NCI-H2107 (cell line): ENCODE results near the gene VTI1A.

ENCODE experiments used
- DNase-seq: peaks from one replicate; lab custom pipeline; 2025; lab: John Stamatoyannopoulos, UW

Gene VTI1A

DNA sequence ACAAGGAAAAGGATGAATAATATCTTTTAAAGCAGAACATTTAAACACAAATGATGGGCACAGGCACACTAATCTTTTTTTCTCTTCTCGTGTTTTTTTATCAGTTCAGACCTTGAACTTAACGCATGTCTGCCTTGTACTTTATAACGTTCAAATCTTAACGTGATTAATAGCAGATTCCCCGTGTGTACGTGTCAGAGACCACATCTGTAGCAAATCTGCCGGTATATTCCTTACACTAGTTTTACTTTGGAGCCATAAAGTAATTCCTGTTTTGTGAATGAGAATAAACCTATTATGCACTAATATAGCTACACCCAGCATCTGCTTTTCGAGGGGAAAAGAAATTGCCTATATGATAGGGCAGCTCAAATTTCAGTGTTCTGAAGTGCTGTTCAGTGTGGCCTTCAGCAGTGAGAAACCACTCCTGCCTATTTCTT, 337.0 kb downstream of the VTI1A start:
- DNase-seq, result no peak

DNA sequence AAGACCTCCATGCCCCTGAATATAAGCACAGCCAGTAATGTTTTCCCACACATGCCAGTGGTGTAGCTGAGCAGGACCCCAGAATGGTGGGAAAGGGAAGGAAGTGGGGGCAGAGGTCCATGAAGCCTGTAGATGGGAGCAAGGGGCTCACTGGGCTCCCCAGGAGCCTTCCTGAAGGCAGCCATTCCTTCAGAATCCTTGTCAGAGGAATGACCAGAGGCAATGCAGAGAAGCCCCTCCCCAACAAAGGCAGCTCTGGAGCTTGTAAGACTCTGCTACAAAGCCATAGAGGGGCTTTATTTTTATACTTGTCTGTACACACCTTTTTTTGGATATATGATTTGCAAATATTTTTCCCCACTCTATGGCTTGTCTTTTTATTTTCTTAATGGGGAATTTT, 338.1 kb downstream of the VTI1A start:
- DNase-seq, result no peak

DNA sequence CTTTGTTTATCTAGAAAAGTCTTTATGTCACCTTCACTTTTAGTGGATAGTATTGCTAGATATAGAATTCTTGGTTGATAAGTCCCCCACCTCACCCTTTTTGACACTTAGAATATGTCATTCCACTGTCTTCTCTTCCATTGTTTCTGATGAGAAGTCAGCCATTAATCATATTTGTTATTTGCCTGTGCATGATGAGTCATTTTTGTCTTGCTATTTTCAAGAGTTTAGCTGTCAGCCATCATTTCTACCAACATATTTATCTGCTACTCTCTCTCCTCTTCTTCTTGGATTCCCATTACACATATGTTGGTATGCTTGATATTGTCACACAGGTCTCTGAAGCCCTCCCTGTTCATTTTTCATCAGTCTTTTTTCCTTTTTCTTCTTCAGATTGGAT, 342.2 kb downstream of the VTI1A start:
- no peak for DNase-seq

DNA sequence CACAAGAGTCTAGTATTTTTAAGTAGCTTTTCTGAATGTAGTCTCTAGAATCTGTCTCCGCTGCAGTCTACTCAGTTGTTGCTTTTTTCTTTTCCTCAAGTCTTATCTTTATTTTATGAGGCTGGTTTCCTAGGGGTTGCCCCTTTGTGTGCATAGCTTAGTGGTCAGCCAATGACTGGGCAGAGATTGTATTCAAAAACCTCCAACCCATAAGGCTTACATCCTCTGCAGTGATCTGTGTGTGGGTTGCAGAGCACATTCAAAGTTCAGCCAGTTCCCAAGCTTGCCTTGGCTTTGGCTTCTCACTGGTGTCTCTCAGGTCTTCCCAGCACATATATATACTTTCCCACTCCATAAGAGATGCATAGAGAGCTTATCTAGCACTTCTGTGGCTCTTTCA, 343.0 kb downstream of the VTI1A start:
- DNase-seq, result no peak

DNA sequence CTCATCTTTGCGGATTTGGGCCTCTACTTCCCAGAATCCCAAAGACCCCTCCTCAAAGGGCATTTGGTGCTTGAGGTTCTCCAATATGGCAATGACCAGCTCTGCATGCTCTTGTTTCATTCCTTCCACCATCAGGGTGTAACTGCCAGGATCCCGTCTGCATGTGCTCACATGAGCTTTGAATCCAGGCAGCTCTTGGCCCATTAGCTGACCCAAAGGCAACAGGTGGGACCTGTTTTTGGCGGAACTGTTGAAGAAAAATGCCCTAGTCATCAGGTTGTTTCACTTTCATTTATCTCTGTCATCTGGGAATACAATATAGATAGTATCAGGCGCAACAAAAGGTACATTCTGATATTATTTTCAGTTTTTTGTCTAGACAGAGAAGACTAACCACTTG, 343.9 kb downstream of the VTI1A start:
- no peak for DNase-seq

DNA sequence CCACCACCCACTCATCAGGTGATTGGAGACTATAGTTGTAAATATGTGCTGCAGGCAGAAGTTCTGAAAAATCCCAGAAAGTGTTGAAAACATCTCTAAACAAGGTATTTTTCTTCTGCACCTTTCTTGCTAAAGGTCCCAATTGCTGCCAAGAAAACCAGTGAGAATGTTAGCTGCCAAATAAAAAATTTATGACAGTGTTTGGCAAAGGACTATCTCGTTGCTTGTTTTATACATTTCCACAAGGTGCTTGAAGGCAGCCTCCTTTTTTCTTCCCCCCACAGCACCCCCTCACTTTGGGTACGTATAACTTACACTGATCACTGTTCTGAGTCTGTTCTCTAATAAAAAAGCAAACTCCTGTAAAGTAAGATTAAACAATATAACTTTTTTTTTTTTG, 344.4 kb downstream of the VTI1A start:
- DNase-seq, result no peak

DNA sequence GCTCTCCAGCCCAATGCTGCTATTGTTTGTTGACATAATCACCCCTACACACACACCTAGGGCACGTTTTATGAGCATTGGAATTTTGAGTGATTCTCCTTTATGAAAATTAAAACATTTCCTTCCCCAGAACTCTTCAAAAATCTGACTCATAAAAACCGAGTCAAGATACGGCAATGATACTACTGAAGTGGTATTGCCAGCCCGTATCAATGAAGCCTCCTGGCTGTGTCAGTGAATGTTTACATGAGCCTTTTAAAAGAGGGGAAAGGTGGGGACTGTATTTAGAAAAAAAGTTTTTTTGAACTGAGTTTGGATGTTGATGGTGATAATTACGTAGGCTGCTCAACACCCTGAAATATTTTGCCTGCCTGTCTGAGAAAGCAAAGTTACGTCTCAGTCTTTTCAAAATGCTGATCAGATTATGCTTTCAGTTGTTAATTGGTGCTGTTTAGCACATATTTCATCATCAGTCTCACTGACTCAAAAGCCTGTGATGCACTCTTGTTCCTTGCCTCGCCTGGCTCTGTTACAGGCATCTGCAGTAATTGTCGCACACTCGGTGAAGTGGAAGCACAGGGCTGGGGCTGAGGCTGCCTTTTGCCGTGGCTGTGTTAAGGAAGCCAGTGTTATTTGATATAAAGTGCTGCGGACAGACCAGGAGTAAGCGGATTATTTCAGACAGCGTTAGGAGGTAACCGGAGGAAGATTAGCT, 345.6 kb downstream of the VTI1A start:
- DNase-seq, result peak; percentile 19

DNA sequence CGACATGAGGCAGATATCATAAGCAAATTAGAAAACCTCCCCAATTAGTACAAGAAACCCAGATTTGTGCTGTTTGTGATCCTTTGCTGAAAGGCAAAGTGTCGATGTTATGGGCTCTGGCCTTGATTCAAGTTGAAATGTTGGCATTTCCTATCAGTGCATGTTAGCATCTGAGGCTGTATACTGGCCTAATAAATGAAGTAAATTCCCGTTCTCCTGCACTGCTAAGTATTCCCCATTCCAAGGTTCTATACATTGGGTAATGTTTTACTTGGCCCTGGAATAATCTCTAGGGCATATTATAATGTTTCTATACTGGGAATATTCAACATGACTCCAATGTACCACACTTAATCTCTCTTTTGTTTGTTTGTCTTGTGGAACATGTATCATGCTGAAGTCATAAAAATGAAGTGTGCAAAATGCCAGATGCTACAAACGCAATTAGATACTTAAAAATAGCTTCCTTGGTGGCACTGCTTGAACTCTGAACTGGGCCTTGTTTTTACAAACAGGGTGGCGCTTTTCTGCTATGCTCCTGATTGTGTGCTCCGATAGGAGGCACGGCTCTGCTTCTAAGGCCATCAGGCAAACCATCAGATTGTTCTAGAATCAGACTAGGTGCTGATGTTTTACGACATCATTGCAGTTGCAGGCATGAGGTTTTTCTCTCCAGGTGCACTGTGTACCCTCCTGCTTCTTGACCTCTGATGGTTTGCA, 346.3 kb downstream of the VTI1A start:
- no peak for DNase-seq

DNA sequence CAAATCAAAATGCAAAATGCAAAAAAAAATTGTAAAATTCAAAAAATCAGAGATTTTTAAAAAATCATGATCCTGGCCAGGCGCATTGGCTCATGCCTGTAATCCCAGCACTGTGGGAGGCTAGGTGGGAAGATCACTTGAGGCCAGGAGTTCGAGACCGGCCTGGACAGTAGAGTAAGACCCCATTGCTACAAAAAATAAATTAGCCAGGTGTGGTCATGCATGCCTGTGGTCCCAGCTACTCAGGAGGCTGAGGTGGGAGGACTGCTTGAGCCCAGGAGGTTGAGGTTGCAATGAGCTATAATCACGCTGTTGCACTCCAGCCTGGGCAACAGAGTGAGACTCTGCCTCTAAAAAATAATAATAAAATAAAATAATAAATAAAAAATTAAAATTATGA, 347.2 kb downstream of the VTI1A start:
- no peak for DNase-seq

DNA sequence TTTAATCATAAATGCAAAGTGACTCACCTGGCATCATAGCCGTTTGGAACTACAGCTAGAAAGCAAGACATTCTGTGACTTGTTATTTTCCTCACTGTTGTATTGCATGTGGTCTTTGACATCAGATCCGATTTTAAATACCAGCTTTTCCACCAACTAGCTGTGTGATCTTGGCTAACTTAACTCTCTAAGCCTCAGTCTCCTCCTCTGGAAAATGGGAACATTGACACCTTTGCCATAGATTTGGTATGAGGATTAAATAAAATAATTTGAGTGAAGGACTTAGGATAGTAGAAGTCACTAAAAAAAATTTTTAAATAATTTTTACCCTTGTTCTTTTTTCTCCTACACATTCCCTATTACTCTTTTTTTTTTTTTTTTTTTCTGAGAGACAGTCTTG, 348.1 kb downstream of the VTI1A start:
- no peak for DNase-seq

DNA sequence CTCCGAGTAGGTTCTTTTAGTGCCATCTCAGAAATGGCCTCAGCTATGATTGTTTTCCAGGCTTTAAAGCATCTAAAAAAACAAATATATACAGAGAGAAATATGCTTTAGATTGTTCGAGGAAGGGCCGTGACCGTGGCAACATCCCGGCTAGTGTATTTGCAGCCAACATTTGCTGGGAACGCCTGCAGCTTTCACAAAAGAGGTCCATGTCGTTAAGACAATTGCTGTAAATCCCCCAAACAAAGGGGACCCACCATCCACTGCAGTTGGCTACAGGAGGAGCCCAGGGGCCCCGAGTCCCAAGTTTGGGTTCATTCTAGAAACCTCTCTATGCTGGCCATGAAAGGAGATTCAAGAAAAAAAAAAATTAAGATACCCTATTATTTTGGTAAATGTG, 350.2 kb downstream of the VTI1A start:
- DNase-seq, result no peak

DNA sequence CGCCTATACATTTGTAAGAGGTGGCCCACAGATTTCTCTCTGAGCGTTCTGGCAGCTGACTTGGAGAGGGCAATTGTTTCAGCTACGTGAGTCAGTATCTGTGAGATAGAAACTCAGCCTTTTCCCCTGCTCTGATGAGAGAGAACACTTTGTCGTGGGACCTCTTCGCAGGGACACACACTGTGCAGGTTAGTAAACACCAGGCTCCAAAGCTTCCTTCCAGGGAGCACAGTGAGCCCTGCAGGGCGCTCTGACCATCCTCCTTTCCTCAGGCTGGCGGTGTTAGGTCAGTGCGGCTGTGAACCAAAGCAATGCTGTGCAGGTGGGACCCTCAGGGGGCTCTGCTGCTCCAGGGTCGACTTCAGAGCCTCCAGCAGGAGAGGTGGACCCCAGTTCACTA, 350.8 kb downstream of the VTI1A start:
- DNase-seq, result no peak

DNA sequence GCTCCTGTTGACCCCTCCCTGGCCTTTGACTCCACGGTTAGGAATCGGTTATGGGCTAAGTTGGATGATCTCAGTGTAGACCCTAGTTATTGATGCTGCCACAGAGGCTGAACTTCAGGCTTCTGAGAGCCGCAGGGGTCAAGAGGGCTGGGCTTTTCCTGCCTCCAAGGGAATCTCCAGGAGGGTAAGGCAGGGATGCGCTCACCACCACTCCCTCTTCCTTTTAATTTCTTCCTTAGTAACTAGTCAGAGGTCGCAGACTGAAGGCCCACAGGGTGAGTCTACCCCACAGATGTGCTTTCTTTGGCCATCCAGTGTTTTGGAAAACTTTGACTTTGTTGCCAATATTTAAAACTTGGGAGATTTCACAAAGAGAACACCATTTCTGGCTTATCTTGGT, 352.0 kb downstream of the VTI1A start:
- no peak for DNase-seq

DNA sequence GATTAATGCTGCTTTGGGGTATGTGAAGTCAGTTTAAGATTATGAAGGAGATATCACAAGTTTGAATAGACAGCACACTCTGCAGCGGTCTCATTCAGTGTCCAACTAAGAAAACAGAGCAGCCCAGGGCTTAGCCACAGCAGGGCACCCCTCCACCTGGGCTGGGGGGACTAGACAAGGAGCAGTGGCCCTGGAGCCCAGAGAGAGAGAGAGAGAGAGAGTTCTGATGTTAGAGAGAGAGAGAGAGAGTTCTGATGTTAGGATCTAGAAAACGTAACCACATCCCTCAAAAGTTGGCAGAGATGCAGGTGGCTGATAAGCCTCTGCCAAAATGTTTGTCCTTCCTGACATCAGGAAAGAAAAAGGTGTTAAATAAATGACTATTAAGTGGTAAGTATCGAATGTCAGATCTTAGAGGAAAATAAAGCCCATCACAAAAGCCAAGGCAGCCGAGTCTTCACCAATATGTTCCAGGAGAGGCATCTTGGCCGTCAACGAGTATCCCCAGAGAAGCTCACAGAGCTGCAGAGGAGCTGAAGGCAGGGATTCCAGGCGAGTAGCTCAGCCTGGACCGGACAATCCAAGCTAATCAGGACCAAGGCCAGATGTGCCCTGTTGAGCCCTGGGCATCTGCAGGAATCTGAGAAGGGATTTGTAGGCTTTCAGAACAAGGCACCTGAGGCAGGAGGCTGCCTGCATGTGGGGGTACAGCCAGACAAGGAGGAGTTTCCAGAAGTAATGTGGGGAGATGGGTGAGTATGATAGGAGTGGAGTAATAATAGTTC, 352.9 kb downstream of the VTI1A start:
- DNase-seq, result no peak

DNA sequence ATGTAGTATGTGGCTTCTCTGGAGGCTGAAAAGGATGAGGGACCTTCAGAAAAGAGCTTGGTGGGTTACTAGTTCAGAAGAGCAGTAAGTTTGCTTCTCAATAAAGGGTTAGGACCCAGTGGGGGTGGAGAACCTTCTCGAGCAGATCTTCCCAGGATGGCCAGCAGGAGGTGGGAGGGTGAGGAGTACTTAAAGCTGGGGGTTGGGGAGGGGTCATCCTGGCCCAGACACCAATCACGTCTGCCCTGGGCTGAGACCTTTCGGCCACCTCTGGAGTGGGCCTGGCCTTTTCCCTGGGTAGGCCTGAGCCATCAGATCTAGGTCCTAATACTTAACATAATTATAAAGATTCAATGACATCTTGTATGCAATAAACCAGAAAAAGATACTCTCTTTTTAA, 354.0 kb downstream of the VTI1A start:
- no peak for DNase-seq

DNA sequence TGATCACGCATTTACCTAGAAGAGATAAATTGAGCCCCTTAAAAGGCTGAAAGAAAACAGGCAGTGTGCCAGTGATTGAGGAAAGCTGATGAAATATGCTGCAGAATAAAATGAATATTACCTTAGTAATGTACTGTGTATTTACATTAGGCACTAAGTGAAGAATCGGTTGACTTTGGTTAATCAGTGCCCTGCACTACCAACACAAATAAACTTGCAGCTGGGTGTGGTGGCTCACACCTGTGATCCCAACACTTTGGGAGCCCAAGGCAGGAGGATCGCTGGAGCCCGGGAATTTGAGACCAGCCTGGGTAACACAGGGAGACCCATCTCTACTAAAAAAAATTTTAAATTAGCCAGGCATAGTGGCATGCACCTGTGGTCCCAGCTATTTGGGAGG, 354.7 kb downstream of the VTI1A start:
- no peak for DNase-seq

DNA sequence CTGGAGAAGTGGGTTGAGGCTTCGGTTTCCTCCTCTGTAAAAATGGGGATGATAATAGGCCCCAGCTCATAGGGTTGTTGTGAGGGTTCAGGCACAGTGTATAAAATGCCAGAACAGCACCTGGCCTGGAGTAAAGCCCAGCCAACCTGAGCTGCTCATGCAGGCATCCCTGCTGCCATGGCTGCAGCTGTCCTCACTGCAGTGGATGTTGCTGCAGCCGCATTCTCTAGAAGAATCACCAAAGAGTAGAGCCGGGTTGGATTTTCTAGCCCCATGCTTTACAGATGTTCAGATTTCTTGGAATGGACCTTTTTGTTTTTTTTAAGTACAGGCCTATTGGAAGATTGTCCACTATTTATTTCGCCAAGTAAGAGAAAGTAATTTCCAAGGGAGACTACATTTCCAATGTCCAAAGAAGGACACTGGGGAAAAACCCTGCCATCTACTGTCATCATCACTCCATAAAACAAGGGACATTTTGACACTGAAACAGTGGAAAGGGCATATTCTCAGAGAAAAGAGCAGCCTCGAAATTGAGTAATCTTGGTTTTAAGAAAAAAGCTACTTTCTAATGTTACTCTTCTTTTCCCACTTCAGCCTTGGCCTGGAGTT, 355.5 kb downstream of the VTI1A start:
- no peak for DNase-seq

DNA sequence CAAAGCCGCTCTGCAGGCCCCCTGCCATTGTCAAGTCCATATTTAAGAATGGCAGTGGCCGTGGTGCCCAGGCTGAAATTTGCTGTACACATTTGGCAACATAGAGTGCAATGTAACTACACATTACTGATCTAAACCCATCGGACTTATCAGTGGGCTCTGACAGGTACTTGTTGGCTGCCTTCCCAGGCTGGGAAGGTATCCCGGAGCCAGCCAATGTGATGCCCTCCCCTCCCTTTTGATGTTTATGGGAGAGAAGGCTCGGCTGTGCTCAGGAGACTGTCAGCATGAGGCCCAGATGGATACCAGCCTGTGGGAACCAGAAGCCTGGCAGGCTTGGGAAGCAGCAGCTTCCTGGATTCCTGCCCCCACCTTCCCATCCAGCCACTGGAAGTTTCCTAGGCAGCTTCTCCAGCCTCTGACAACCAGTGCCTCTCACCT, 357.0 kb downstream of the VTI1A start:
- no peak for DNase-seq

DNA sequence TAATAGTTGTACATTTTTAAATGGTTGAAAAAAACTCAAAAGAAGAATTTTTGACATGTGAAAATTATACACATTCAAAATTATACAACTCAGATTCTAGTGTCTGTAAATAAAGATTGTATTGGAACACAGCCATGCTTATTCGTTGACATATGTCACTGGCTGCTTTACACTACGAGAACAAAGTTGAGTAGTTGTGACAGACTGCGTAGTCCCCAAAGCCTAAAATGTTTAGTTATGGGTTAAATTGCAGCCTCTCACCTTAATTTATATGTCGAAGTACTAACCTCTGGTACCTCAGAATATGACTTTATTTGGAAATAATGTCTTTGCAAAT, 358.2 kb downstream of the VTI1A start:
- DNase-seq, result no peak

DNA sequence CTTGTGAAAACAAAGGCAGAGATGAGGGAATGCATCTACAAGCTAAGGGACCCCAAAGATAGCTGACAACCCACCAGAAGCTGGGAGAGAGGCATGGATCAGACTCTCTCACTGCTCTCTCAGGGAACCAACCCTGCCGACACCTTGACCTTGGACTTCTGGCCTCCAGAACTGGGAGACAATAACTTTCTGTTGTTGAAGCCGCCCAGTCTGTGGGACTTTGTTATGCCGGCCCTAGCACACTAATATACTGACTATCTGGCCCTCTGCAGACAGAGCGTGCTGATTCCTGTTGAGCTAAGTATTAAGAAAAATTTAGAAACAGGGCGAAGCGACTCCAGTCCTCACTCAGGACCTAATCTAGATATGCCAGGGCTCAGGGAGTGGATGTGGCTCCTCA, 358.7 kb downstream of the VTI1A start:
- DNase-seq, result no peak

DNA sequence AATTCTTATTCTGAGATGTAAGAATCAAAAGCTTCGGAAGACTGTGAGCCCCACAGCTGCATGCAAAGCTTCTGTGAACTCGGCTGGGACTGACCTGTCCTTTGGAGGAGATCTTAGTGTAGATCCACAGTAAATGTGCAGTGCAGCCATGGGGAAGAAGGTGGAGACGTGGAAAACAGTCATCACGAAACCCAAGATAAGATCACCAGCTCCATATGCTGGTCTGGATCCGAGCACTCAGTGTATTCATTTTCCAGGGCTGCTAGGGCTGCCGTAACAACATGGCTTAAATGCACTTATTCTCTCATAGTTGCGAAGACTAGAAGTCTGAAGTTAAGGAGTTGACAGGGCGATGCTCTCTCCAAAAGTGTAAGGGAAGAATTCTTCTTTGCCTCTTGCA, 360.0 kb downstream of the VTI1A start:
- no peak for DNase-seq

DNA sequence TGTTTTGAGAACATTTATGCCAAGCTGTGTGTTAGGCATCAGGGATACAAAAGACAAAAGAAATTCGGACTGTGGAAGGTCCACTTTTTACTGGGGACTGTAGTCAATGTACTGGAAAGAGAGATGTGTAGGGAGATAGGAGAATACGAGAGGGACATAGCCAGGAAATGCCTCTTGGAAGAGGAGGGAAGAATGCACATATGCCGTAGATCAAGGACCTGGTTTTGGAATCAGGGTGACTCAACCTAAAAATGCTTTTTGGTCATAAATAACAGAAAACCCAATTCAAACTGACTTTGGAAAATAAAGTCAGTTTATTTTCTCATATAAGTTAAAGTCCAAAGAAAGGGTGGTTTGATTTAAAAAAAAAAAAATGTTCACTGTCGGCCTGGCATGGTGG, 362.7 kb downstream of the VTI1A start:
- no peak for DNase-seq

DNA sequence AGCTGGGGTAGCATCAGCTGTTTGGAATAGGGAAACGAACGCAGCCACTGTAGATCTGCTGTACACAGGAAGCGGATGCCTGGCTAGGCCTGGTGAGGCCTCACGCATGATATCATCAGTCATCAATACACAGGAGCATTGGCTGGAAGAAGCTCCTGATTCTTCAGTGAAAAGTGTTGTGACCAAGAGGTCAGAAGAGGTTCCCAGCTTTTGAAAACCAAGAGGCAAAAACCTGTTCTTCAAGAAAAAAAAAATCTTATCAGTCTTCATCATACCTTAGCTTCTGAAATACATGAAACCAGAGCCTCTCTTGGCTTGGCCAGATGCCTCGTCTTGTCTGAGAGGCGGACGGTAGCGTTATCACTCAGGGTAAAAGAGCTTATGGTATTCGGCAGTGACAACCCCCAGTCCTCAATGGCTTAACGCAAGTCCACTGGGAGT, 363.7 kb downstream of the VTI1A start:
- DNase-seq, result no peak
